Endometrium (tissue), 2 donors: ENCODE data around the gene AOPEP.

Source experiments
- FAIRE-seq: peaks from 2 replicates; lab custom pipeline; 2012; peaks lifted over from hg19 to GRCh38; lab: Jason Lieb, UNC
- donor health status: control.
- donor health status: control.

AOPEP gene

DNA sequence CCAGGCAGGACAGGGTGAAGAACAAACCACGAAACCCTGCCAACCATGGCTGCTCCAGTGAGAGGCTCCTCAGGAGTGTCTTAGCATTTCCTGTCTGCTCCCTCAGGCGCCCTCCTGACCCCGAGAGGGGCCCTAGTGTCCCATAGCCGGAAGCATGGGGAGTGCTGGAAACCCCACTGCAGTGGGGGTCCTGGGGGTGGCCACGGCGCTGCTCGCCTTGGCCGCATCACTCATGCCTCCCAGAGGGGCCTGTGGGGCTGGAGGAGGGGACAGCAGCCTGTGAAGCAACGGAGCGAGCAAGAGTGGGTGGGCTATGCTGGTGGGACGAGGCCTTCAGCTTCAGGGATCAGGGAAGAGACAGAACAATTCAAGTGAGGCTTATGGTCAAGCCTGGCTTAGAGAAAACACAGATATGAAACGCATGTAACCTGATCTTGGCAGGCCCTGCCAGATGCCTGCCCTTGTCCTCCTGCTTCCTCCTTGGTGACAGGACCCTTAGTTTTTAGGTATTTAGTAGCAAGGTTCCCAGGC lies 372.0 kb downstream of the AOPEP start:
- no peak for FAIRE-seq

DNA sequence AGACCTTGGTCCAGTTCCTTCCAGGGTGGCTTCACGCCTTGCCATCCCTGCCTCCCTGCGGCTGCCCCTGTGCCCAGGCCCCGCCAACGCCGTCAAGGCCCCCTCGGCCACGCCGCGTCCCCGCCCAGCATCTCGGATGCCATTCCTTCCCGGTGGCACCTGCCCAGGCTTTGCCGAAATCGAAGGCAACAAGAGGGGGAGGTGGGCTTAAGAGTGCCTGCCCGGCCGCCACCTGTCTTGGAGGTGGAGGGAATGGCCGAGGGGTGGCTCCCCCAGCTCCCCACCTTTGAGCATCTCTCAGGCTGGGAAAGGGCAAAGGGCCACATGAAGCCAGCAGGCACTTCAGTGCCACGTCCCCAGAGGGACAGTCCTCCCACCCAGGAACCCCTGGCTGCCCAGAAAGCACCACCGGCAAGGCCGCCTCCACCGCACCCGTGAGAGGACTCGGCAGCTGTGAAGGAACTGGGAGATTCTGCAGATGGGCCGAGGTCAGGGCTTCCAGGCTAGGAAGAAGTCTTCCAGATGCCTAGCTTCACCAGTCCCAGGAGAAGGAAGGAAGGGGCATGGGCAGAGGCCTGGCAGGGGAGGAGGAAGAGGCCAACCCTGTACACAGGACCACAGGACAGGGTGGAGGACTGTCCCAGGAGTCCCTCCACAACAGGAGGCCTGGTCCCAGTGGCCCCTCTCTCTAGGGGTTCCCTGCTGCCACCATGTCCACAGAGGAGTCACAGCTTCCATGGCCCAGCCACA lies 373.0 kb downstream of the AOPEP start:
- FAIRE-seq: no peak

DNA sequence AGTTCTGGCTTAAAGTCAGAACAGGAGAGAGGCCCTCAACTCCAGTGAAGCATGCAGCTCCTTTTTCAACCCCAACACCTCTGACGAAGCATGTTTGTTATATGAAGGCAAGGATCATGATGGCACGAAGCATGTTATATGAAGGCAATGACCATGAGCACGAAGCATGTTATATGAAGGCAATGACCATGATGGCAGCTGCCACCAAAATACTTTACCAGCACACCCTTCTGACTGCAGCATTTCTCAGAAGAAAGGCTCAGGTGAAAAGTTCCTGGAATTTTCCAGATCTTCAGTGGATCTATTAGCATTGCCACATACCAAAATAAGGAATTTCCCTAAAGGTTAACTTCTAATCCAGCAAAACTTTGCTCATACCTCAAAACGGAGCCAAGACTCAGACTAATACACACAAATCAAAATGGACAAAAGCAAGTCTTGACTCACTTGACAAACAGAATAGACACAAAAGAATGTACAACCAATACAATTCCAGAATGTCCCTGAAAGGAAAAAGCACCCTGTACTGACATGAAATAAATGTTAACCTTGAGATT lies 373.6 kb downstream of the AOPEP start:
- FAIRE-seq: no peak

DNA sequence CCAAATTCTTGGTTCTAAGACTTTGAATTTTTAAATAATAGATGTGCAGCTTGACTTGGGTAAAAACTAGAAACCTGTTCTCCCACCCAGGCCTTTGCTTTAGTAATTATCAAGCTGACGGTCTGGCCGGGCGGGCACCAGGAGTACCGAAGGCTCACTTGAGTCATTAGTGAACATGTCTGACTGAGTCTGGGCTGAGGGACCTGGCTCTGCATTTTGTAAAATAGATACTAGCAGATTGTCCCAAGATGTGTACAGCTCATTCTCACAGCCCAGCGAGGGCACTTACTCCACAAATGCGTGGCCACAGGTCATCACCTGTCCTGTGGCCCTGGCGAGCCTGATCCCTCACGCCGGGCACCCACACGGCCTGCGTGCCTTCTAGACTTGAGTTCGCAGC lies 374.8 kb downstream of the AOPEP start:
- no peak for FAIRE-seq

DNA sequence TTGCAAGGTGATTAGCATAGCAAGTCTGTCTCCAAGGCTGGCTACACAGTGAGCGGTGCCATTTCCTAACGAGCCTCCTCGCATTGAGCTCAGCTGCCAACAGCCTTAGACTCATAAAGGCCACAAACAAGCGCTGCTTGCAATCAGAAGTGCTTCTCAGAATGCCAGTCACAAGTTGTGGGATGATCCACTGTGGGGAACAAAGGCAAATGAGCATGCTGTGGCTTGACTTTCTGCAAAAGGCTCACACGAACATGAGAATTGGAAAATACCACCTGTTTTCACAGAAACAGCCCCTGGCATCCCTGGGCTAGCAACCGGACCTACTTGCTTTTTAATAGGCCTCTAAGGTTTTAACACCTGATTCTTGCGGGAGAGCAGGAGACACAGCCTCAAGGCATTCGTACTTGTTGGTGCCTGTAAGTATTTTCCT lies 375.5 kb downstream of the AOPEP start:
- FAIRE-seq: no peak

DNA sequence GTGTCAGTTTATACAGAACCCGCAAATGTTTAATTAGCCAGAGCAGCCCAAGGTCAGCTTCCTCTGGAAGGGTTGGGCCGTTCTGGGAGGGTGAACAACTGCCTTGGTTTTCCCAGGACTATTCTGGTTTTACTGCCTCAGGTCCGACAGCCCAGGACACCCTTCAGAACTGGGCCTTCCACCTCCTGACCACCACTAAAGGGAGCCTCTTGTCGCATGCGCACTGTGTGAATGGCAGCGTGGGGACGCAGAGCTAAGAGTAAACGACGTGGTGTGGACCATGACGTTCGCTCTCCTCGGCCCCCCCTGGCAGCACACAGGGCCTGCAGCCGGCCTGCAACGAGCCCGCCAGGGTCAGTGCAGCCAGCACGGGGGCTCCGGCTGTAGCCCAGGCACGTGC lies 376.1 kb downstream of the AOPEP start:
- FAIRE-seq: no peak

DNA sequence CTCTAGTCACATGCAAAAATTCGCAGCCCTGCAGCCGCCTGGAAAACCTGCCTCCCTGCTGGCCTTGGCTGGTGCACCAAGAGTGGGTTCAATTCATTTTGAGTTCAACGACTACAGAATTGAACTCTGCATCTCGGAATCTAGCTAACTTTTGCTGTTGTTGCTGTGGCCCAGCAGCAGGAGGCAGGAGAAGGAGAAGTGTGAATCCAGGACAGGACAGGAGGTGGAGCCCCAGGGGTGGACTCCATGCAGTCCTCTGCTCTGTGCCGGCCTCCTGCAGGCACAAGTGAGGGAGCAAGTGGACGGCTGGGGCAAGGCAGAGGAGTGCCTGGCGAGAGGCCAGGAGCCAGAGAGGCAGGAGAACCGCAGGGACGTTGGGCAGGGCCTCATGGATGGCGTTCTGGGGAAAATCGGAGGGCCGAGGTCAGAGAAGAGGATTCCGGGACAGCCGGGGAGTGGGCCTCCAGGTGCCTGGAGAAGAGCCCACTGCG lies 376.8 kb downstream of the AOPEP start:
- peak; percentile 15 for FAIRE-seq

DNA sequence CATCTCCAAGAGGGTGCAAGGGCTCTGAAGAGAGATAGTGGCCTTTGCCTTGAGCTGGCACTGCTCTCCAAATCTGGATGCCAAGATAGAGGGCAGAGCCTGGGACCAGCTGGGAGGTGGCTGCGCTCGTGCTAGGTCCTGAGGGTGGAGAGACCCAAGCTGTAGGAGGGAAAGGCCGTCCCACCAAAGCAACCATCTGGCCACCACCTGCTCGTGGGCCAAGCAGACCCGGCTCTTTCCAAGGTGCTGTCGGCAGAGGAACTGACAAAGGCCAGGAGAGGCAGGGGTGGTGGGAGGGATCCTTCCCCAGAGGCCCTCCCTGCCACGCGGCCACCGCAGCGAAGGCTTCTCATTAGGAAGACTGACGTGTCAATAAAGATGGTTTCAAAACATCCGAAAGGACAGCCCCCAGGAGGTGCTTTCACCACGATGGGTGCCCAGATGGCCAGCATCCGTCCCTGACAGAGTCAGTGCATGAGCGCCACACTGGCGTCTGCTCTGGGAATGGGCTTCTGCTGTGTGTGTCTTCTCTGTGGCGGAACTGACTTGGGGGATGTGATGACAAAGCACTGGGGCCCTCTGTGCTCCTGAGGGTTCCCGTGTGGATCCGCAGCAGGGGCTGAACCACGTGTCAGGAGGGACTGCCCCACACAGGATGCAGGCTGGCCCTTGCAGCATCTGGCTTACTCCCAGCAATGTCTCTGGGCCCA lies 377.5 kb downstream of the AOPEP start:
- no peak for FAIRE-seq

DNA sequence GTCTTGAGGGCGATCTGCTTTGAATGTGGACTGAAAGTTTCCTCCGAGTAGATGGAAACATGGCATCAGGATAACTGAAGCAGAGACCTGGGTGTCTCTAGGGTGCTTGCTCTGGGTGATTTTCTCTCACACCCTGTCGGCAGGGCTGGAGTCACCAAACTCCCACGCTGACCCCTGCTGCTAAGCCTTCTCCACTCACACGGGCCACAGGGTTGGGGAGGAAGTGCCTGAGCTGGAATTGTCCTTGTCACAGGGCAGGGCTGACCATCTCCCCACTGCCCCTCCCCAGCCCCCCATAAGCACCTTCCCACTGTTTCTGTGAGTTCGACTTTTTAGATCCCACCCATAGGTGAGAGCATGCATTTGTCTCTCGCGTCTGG lies 378.1 kb downstream of the AOPEP start:
- FAIRE-seq: no peak

DNA sequence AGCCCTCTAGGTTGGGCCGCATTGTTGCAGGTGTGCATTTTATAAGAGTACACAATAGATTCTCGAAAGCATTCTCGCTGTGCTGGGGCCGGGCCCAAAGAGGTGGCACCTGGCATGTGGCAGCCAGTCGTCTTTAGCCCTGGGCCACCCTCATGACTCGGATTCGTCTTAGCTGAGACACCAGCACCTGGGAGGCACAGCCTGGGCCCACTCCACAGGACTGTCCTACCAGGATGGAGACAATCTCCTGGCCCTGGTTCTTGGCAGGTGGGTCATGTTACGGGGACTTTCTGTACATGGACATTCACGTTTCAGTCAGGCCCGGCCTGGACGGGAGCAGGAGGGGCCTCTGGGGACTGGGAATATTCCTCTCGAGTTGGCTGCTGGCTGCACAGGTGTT lies 378.5 kb downstream of the AOPEP start:
- FAIRE-seq: no peak

DNA sequence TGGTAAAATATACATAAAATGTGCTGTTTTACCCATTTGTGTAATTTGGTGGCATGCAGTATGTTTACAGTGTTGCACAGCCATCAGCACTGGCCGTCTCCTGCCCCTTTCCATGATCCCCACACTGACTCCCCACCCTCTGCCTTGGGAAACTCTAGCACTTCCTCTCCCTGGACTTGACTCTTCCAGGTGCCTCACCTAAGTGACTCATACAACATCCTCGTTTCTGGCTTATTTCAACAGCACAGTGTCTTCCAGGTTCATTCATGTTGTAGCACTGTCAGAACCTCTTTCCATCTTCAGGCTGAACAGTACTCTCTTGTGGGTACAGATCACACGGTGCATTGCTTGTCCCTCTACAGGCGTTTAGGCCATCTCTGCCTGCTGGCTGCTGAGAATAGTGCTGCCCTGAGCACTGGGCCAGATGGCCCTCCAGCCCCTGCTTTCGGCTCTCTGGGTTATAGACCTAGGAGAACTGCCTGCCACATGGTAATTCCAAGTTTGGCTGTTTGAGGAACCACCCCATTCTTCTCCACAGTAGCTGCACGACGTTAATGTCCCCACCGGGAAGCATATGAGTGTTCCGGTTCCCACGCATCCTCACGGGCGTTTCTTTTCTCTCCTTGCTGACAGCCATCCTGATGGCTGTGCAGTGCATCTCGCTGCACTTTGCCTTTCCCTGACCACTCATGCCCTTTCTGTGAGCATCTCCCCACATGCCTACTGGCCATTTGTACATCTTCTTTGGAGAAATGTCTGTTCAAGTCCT lies 379.2 kb downstream of the AOPEP start:
- no peak for FAIRE-seq

DNA sequence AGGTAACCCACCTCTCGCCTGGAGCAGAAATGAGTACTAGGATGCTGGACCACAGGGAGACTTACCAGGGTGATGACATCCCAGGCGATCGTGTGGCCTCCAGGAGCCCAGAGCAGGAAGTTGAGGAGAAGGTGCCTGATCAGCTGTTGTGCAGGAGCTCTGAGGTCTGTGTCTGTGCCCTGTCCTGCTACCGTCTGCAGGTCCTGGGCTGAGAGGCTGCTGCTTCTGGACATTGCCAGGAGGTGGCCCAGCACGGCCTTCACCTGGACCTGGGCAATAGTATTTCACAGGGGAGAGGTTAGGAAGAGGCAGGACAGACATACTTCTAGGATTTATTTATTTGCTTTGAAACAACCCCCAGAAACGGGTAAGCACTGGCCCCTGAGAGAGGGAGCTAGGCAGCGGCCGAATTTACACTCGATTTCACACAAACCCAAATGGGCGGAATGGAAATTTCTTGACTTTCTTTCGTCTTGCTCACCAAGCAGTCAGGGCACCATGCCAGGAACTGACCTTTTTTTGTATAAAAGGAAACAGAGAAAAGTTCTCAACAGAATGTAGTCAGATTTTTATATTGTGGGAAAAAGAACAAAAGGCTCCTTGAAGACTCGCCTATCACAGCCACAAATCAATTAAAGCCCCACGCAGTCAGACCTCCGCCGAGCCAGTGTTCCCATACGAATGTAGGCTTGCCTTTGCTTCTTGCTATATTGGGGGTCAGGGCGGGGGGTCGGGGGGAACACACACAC lies 380.7 kb downstream of the AOPEP start:
- no peak for FAIRE-seq

DNA sequence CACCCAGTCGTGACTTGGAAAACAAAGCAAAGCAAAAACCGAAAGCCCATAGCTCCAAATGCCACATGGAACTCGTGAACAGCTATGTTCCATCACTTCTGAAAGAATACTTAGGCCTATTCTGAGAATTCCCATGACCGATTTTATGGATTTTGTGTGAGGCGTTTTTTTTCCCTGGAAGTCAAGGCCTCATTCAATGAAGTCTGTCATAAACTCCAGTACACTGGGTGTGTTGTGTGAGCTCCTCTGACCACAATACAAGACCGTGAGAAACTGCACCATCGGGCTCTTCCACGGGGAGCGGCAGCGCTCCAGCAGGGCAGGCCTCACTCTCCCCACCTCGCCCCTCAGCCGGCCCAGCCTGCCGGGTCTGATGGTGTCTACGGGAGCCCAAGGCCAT lies 381.5 kb downstream of the AOPEP start:
- FAIRE-seq: no peak

DNA sequence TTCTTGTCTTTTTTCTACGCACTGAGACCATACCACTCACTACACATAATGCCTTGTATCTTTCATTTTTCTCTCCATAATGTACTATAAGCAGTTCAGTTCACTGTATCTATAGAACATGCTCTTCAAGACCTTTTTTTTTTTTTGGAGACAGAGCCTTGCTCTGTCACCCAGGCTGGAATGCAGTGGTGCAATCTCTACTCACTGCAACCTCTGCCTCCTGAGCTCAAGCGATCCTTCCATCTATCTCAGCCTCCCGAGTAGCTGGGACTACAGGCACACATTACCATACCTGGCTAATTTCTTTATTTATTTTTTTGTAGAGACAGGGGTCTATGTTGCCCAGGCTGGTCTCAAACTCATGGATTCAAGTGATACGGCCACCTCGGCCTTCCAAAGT lies 382.3 kb downstream of the AOPEP start:
- no peak for FAIRE-seq

DNA sequence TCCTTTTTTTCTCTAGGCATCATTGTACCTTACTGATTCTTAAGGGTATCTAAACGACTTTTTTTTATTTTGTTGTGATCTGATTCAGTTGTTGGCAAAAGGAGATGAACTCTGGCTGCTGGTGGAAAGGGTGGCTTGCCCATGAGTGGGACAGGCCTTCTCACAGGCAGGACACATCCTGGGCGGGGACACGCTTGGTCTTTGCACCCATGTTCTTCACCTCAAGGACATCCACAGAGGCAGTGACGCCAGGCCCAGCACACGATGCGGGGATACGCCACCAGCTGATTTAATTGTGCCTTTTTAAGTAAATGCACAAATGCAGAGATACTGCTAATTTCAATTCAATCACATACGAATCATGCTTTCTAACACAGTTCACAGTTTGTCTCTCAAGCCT lies 383.0 kb downstream of the AOPEP start:
- no peak for FAIRE-seq

DNA sequence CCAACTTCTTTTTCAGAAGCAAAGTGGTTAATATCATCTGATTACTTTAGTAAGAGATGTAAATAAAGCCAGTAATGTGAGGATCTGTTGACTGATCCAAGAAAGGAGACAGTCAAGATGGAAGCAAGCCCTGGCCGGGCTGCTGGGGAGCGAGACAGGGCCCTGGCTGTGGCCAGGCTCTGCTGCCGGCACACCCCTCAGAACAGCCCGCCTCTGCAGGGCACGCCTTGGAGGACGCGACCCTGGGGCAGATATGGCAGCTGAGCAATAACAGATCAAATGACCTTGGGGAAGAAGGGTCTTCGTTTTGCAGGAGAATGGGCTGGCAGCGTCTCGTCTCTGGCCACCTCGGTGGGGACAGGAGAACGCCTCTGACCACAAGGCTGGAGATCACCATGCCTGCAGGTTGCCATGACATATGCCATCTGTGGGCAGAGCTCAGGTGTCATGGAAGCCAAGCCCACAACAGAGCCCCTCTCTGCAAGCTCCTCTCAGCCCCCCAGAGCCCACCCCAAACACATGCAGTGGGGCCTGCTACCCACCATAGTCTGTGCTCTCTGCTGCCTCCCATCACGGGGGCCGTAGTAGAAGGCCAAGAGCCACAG lies 384.5 kb downstream of the AOPEP start:
- FAIRE-seq: no peak

DNA sequence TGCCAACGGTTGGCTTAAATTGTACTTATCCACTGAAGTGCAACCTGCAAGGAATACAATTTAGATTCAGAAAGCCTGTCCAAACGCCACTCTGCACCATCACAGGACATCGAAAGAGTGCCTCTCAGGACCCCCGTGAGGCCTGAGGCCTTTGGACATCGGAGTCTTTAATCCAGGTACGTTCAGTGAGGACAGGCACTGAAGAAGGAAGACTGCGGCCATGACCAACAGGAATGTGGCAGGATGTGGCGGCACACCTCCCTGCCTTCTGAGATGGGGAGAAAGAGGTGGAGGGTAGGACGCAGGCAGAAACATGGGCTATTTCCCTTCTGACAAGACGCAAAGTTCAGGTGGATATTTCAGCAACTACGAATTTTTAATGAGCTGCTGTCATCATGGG lies 385.2 kb downstream of the AOPEP start:
- no peak for FAIRE-seq

DNA sequence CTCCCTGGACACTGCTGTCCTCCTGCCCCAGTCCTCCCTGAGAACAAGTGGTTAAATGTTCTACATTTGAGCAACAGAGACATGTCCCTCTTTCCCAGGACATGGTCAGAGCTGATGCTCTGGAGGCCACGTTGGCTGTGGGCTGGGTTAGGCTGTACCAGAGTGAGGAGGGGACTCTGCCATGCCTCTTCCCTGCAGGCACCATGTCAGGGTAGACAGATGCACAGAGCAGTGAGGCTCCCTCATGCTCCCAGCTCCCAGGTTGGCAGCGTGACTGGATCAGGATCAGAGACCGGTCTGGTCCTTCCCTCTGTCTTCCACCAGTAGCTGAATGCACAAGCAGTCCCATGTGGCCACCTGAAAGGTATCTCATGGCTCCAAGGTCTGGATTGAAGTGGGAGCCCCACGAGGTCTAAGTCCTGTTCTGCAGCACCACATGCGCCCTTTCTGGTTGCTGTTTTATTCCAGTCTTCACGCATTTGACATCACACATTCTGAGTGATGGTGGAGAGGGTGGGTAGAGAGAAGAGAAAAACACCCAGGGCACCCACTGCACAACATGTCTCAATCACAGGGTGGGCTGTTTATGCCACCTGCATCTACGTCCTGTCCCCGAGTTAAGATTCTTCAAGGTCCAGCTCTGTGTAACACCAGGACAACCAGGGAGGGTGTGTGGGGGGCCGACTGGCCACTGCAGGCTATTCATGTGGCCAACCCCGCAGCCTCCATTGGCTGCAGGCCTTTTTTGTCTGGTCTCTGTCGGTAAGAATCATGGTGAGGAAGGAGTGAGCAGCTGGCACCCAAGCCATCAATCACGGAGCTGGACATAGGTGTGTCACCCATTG lies 386.2 kb downstream of the AOPEP start:
- FAIRE-seq: no peak

DNA sequence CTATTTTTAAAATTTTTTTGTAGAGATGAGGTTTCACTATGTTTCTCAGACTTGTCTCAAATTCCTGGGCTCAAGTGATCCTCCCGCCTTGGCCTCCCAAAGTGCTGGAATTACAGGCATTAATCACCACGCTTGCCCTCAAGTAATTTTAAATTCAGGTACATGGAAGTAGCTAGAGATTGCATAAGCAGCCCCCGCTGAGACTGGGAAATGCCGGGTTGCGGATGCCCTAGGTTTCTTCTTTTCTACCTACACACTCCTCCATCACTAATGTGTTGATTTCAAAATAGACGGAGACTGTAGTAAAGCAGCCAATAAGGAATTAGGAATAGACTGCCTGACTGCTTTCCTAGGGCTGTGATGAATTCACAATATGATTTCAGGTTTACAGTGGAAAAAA lies 388.6 kb downstream of the AOPEP start:
- no peak for FAIRE-seq
